GM19023 (cell line): ENCODE measurements around the gene STXBP3.
"Not testable (repeated sequence)": the region's sequence is repeated elsewhere in the genome, so short reads cannot be mapped to it uniquely, and the experiment has no call there.

Experiments
- ATAC-seq: cut with Tn5 transposase; IDR thresholded peaks from one replicate; pipeline ENCODE4 v1.9.1; 2021; ENCODE audit warnings: mild to moderate bottlenecking, moderate library complexity; ENCODE audit not compliant: unreplicated experiment

STXBP3 gene

GRCh38 chr1:108728327-108728923 lies 18.0 kb upstream of the STXBP3 start:
- ATAC-seq, result no peak

DNA sequence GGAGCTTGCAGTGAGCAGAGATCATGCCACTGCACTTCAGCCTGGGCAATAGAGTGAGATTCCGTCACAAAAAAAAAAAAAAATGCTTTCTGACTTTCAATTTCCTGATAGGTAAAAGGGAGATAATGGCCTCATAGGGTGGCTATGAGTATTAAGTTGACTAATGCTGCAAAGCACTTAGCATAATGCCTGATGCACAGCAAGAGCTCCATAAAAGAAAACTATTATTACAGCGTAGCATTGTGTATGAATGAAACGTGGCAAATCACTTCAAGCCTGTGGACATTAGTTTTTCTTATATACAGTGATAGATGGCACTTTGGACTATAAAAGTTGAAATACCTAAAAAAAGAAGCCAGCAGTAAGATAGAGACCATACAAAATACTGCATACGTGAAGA lies 17.0 kb upstream of the STXBP3 start:
- ATAC-seq, result no peak

- no peak for ATAC-seq
These were observed 14.1 kb upstream of the STXBP3 start for GRCh38 chr1:108732398-108732797.

DNA sequence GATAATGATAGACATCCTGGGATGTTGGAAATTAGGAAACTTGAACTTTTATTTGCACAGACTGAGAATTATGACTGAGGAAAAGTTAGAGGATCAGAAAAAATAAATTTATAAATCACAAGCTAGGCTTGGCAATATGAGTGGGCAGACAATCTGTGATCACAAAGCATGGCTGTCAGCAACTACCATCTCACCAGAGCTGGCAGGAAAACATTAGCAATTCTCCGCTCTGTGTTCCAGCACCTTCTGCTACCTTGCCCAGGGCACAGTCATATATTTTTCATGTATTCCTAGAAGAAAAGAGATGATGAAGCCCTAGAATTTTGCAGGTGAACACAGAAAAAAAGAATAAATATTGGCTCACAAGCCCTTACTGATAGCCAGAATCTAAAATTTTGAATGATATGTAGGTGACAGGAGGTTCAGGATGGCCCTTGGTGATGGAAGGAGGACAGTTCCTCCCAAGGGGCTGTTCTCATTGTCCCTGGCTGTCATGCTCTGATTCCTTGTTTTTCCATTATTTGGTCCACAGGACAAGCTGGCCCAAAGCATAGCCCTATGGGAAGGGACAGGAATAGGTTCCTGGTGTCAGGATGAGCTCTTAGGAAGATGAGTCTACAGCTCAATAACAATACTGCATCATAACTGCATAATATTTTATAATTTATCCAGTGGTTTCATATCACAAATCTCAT lies 12.2 kb upstream of the STXBP3 start:
- no peak for ATAC-seq

DNA sequence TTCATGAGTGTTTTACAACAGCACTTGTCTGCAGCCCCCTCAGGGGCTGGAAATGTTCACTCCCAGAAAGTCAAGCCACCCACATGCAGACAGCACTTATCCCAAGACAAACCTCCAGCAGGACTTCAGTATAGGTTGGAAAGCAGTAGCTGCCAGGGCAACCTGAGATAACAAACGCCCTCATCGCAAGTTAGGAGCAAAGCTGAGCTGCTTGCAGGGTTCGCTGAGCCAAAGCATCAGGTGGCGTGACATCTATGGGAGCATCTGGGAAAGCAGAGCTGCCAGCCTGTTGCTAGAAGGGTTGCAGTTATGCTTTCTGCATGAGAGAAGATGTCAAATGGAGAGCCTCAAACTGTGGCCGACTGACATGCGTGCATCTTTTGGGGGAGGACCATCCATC lies 4.2 kb upstream of the STXBP3 start:
- ATAC-seq, result no peak

DNA sequence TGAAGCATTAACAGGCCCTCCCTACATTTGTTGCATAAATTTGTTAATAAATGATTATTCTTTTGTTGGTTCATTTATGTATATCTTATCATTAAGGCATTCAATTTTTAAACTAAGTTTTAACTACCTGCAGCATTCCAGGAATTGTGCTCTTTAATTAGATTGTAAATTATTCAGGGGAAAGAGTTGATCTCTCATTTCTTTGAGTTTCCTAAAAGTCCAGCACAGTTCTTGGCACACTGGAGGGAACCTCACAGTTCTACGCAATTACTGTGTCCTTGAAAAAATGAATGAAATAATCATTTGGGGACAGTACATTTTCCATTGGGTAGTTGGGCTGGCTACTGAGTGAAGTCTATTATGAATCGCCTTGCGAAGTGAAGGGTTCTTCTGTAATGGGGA lies 493 bp upstream of the STXBP3 start:
- ATAC-seq, result no peak

DNA sequence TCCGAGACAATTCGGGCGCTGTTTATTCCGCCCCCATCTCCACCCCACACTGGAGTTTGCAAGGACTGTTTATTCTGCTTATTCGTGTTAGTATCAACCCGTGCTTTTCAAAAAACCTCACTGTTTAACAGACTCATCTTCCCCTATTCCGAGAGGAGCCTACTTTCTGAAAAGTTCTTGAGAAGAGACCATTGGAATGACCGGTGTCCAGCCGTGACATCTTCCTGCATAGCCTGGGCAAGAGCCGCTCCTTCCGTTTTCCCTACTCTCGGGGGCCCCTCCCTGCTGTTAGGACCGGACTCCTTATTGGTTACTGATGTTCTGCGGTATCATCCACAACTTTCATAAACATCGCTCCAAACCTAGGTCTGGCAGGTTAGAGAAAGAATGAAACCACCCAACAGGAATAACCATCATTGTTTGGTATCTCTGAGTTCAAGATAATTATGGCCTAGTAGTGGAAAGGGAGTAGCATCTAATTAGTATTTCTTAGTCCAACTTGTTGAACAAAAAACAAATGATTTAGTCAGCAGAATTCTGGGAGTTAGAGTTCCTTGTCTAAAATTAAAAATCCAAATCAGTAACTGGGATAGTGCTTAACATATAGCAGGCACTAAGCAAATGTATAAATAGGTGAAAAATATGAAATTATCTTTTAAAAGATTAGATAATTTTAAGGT lies 837 bp downstream of the STXBP3 start:
- ATAC-seq, result peak; percentile 24

GRCh38 chr1:108747898-108748297 lies 1.4 kb downstream of the STXBP3 start:
- no peak for ATAC-seq

DNA sequence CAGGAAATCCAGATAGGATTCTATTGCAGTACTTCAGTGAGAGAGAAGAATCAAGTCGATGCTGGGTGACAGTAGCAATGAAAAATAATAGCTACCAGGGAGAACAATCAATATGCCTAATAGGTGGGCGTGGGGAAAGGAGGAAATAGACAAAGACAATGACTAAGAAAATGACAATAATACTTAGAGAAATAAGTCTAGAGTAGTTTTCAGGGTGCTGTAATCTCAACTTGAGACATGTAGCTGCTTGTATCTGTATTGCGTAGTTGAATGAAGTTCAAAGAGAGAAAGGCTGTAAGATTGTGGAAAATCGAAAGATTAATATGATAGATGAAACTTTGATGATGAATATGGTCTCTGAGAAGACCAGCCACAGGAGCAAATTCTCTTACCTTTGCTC lies 2.6 kb downstream of the STXBP3 start:
- ATAC-seq, result no peak

GRCh38 chr1:108750476-108751181 lies 4.2 kb downstream of the STXBP3 start:
- no peak for ATAC-seq

DNA sequence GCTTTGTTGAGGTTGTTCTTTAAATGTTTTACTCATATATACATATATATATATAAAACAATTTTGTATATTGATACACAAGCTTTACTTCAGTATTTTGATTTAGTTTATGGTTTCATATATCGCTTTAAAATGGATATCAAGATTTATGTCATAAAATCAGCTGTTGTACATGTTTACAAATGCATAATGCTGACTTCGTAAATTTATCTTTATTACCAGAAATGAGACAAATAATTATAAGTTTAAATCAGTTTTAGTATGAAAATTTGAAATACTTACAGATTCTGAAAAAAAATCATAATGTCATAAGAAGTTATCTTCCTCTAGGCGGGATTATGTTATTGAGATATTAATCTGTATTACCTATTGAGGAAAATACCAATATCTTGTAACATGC lies 6.9 kb downstream of the STXBP3 start:
- no peak for ATAC-seq

GRCh38 chr1:108758796-108759195 lies 12.3 kb downstream of the STXBP3 start:
- ATAC-seq, result no peak

- no peak for ATAC-seq
These were observed 20.6 kb downstream of the STXBP3 start for GRCh38 chr1:108767115-108767514.

DNA sequence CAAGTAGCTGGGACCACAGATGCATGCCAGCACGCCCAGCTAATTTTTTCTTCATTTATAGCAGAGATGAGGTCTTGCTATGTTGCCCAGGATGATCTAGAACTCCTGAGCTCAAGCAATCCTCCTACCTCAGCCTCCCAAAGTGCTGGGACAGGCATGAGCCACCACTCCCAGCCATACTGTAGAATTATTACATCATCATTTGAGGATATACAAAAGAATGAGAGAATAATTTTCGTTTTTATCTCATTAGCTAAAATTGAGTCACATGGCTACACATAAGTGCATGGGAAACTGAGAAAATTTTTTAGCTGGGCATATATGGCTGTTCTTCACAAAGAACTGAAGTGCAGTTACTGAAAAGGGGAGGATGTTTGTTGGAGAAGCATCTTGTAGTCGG lies 21.2 kb downstream of the STXBP3 start:
- ATAC-seq, result no peak

DNA sequence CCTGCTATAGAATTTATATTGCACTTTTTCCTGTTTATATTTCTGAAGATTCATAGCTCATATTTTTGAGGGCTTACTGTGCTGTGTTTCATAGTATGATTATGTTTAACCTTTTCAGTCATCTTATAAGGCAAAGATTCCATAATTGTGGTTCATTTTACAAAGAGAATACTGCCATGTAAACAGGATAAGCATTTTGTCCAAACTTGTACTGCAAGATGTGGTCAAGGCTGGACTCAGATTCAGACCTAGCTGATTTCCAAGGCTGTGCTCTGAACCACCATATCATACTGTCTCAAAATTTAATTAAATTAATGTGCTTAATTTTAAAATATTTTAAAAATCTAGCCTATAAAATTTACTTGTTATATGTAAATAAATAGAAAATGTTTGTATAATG lies 31.4 kb downstream of the STXBP3 start:
- no peak for ATAC-seq

- no peak for ATAC-seq
These were observed 33.0 kb downstream of the STXBP3 start for GRCh38 chr1:108779455-108779854.

DNA sequence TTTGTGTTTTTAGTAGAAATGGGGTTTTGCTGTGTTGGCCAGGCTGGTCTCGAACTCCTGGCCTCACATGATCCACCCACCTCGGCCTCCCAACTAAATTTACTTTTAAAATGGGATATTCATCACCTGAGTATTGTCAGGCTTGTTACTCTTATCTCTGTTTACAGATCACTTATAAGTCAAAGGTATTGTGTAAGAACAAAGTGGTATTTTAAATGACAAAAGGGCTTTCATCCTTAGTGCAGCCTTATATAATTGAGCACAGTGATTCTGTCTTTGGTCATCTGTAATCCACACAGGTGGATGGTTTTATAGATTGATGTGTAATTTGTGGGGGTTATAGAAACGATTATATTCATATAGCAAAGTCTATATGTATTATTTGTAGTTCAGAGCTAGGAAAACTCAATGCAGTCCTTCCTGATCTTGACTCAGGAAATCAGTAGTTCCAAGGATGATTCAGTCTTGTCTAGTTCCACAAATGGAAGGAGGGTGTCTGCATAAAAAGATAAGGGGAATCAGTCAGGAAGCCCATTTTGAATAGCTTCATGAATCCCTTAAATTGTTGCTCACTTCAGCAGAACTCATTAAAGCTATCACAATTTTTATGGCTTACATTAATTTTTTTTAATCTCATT lies 34.6 kb downstream of the STXBP3 start:
- ATAC-seq, result no peak

- not testable (repeated sequence) for ATAC-seq
These were observed 35.1 kb downstream of the STXBP3 start for GRCh38 chr1:108781575-108781944.

- no peak for ATAC-seq
These were observed 38.8 kb downstream of the STXBP3 start for GRCh38 chr1:108785264-108785663.

DNA sequence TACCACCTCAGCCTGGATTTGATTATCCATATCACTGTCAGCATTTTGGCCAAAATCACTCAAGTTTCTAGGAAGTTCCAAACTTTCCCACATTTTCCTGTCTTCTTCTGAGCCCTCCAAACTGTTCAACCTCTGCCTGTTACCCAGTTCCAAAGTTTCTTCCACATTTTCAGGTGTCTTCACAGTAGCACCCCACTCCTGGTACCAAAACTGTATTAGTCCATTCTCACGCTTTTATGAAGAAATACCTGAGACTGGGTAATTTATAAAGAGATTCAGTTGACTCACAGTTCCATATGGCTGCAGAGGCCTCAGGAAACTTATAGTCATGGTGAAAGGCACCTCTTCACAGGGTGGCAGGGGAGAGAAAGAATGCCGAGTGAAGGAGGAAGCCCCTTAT lies 39.4 kb downstream of the STXBP3 start:
- ATAC-seq, result no peak

- no peak for ATAC-seq
These were observed 45.3 kb downstream of the STXBP3 start for GRCh38 chr1:108791790-108792189.
